Measurements from ENCODE around the gene AKAP6. TPM values are rescaled to one million over a fixed set of nuclear protein-coding genes. Genes with fewer than 3 reads are reported as not detected.

The AKAP6 gene
- total and polyA plus RNA-seq, 2 of the 8 experiments (the other 6 are each of a cell fraction or from before 2014, with no cell fraction given): 0.09 to 0.89 TPM

- TF ChIP-seq, protein P1, sequence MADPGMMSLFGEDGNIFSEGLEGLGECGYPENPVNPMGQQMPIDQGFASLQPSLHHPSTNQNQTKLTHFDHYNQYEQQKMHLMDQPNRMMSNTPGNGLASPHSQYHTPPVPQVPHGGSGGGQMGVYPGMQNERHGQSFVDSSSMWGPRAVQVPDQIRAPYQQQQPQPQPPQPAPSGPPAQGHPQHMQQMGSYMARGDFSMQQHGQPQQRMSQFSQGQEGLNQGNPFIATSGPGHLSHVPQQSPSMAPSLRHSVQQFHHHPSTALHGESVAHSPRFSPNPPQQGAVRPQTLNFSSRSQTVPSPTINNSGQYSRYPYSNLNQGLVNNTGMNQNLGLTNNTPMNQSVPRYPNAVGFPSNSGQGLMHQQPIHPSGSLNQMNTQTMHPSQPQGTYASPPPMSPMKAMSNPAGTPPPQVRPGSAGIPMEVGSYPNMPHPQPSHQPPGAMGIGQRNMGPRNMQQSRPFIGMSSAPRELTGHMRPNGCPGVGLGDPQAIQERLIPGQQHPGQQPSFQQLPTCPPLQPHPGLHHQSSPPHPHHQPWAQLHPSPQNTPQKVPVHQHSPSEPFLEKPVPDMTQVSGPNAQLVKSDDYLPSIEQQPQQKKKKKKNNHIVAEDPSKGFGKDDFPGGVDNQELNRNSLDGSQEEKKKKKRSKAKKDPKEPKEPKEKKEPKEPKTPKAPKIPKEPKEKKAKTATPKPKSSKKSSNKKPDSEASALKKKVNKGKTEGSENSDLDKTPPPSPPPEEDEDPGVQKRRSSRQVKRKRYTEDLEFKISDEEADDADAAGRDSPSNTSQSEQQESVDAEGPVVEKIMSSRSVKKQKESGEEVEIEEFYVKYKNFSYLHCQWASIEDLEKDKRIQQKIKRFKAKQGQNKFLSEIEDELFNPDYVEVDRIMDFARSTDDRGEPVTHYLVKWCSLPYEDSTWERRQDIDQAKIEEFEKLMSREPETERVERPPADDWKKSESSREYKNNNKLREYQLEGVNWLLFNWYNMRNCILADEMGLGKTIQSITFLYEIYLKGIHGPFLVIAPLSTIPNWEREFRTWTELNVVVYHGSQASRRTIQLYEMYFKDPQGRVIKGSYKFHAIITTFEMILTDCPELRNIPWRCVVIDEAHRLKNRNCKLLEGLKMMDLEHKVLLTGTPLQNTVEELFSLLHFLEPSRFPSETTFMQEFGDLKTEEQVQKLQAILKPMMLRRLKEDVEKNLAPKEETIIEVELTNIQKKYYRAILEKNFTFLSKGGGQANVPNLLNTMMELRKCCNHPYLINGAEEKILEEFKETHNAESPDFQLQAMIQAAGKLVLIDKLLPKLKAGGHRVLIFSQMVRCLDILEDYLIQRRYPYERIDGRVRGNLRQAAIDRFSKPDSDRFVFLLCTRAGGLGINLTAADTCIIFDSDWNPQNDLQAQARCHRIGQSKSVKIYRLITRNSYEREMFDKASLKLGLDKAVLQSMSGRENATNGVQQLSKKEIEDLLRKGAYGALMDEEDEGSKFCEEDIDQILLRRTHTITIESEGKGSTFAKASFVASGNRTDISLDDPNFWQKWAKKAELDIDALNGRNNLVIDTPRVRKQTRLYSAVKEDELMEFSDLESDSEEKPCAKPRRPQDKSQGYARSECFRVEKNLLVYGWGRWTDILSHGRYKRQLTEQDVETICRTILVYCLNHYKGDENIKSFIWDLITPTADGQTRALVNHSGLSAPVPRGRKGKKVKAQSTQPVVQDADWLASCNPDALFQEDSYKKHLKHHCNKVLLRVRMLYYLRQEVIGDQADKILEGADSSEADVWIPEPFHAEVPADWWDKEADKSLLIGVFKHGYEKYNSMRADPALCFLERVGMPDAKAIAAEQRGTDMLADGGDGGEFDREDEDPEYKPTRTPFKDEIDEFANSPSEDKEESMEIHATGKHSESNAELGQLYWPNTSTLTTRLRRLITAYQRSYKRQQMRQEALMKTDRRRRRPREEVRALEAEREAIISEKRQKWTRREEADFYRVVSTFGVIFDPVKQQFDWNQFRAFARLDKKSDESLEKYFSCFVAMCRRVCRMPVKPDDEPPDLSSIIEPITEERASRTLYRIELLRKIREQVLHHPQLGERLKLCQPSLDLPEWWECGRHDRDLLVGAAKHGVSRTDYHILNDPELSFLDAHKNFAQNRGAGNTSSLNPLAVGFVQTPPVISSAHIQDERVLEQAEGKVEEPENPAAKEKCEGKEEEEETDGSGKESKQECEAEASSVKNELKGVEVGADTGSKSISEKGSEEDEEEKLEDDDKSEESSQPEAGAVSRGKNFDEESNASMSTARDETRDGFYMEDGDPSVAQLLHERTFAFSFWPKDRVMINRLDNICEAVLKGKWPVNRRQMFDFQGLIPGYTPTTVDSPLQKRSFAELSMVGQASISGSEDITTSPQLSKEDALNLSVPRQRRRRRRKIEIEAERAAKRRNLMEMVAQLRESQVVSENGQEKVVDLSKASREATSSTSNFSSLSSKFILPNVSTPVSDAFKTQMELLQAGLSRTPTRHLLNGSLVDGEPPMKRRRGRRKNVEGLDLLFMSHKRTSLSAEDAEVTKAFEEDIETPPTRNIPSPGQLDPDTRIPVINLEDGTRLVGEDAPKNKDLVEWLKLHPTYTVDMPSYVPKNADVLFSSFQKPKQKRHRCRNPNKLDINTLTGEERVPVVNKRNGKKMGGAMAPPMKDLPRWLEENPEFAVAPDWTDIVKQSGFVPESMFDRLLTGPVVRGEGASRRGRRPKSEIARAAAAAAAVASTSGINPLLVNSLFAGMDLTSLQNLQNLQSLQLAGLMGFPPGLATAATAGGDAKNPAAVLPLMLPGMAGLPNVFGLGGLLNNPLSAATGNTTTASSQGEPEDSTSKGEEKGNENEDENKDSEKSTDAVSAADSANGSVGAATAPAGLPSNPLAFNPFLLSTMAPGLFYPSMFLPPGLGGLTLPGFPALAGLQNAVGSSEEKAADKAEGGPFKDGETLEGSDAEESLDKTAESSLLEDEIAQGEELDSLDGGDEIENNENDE (IDR thresholded peaks at IDR 0.05; ENCODE audit: insufficient replicate concordance, low read length): no peak
- TF ChIP-seq MAFK (IDR thresholded peaks at IDR 0.05; ENCODE audit: low read depth, low read length): no peak
- TF ChIP-seq SP1 (IDR thresholded peaks at IDR 0.05; ENCODE audit: low read depth, low read length): no peak
- no peak for TF ChIP-seq SIRT6 (IDR thresholded peaks at IDR 0.05; ENCODE audit: low read length)
- no peak for TF ChIP-seq TAF1 (IDR thresholded peaks at IDR 0.05; ENCODE audit: low read depth, low read length)
- TF ChIP-seq, protein P2, sequence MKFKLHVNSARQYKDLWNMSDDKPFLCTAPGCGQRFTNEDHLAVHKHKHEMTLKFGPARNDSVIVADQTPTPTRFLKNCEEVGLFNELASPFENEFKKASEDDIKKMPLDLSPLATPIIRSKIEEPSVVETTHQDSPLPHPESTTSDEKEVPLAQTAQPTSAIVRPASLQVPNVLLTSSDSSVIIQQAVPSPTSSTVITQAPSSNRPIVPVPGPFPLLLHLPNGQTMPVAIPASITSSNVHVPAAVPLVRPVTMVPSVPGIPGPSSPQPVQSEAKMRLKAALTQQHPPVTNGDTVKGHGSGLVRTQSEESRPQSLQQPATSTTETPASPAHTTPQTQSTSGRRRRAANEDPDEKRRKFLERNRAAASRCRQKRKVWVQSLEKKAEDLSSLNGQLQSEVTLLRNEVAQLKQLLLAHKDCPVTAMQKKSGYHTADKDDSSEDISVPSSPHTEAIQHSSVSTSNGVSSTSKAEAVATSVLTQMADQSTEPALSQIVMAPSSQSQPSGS (IDR thresholded peaks at IDR 0.05; ENCODE audit: low read length): no peak
- no peak for TF ChIP-seq TCF12 (IDR thresholded peaks at IDR 0.05; ENCODE audit: low read depth, low read length)
- TF ChIP-seq SIX5 (IDR thresholded peaks at IDR 0.05; ENCODE audit: low read depth, low read length): no peak
Observed at GRCh38 chr14:32534145-32534544, 205.0 kb downstream of the AKAP6 start (continued).
